ENCODE measurements around the gene CMBL.
"Not testable (repeated sequence)": the region's sequence is repeated elsewhere in the genome, so short reads cannot be mapped to it uniquely, and the experiment has no call there.

The CMBL gene

GRCh38 chr5:10310066-10310779, 2.5 kb upstream of the CMBL start:
- DNase-seq, result no peak

GRCh38 chr5:10308844-10309243, 1.1 kb upstream of the CMBL start:
- no peak for DNase-seq

GRCh38 chr5:10306806-10307205, 896 bp downstream of the CMBL start:
- no peak for DNase-seq

- no peak for DNase-seq
These were observed 1.6 kb downstream of the CMBL start for GRCh38 chr5:10306114-10306513.

GRCh38 chr5:10304932-10305331, 2.8 kb downstream of the CMBL start:
- no peak for DNase-seq

GRCh38 chr5:10303699-10304170, 4.0 kb downstream of the CMBL start:
- DNase-seq, result no peak

GRCh38 chr5:10303201-10303600, 4.5 kb downstream of the CMBL start:
- no peak for DNase-seq

GRCh38 chr5:10301842-10302610, 5.7 kb downstream of the CMBL start:
- DNase-seq, result no peak

GRCh38 chr5:10301266-10301665, 6.4 kb downstream of the CMBL start:
- no peak for DNase-seq

- no peak for DNase-seq
These were observed 7.5 kb downstream of the CMBL start for GRCh38 chr5:10300246-10300645.

GRCh38 chr5:10297646-10298204, 10.0 kb downstream of the CMBL start:
- no peak for DNase-seq

GRCh38 chr5:10295619-10296326, 11.9 kb downstream of the CMBL start:
- DNase-seq, result no peak

GRCh38 chr5:10293907-10294662, 13.6 kb downstream of the CMBL start:
- DNase-seq, result no peak

GRCh38 chr5:10291692-10292339, 15.9 kb downstream of the CMBL start:
- DNase-seq, result no peak

- DNase-seq, result no peak
These were observed 17.3 kb downstream of the CMBL start for GRCh38 chr5:10290438-10290837.

- DNase-seq, result no peak
These were observed 17.7 kb downstream of the CMBL start for GRCh38 chr5:10289991-10290390.

- no peak for DNase-seq
These were observed 18.3 kb downstream of the CMBL start for GRCh38 chr5:10289353-10289752.

GRCh38 chr5:10288592-10289219, 19.0 kb downstream of the CMBL start:
- no peak for DNase-seq

GRCh38 chr5:10286862-10287227, 20.9 kb downstream of the CMBL start:
- no peak for DNase-seq

- DNase-seq, result no peak
These were observed 21.4 kb downstream of the CMBL start for GRCh38 chr5:10286162-10286861.

- not testable (repeated sequence) for DNase-seq
These were observed 22.3 kb downstream of the CMBL start for GRCh38 chr5:10285362-10285761.
